OCI-LY1 (cell line): ENCODE results near the gene CPLX1.

Experiments used
- EZH2 ChIP-seq: fragments of 200-600 bp; sonication (generic), shearing (Covaris generic); IDR thresholded peaks from 2 replicates; pipeline ENCODE4 v1.8.0; 2017; ENCODE audit warnings: borderline replicate concordance, mixed run types, mild to moderate bottlenecking, antibody characterized with exemption, low read length, moderate library complexity, mixed read lengths
- TF ChIP-seq, protein P1 (sequence below): fragments of 200-600 bp; sonication (generic), shearing (Covaris generic); IDR thresholded peaks from 2 replicates; pipeline ENCODE4 v1.5.1; 2017; ENCODE audit warnings: mild to moderate bottlenecking, antibody characterized with exemption, low read length, moderate library complexity, mixed read lengths

DNA sequence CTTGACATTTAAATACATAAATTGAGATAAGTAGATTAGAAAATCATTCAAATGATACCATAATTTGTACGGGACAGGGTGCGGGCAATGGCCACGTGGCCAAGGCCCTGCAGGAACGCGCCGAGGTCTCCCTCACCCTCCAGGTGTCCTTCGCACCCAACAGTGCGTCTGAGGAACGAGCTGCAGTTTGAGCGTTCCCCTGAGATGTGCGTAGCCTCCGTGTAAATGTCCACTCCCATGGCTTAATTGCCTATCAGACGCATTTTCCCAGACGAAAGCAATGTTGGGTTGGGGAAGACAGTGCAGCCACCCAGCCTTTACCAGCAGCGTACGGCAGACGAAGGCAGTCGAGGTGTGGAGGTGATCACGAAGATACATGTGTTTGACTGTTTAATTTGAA lies 56.4 kb downstream of the CPLX1 start:
- TF ChIP-seq, protein P1, sequence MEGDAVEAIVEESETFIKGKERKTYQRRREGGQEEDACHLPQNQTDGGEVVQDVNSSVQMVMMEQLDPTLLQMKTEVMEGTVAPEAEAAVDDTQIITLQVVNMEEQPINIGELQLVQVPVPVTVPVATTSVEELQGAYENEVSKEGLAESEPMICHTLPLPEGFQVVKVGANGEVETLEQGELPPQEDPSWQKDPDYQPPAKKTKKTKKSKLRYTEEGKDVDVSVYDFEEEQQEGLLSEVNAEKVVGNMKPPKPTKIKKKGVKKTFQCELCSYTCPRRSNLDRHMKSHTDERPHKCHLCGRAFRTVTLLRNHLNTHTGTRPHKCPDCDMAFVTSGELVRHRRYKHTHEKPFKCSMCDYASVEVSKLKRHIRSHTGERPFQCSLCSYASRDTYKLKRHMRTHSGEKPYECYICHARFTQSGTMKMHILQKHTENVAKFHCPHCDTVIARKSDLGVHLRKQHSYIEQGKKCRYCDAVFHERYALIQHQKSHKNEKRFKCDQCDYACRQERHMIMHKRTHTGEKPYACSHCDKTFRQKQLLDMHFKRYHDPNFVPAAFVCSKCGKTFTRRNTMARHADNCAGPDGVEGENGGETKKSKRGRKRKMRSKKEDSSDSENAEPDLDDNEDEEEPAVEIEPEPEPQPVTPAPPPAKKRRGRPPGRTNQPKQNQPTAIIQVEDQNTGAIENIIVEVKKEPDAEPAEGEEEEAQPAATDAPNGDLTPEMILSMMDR: no peak
- TF ChIP-seq EZH2: no peak
